Superior temporal gyrus (tissue), 1 donor: Measurements from ENCODE around the gene MGP.

Experiments used
- DNase-seq: peaks from one replicate; pipeline ENCODE4 v3.0.0-alpha.2; 2016; ENCODE audit errors: extremely low spot score

Gene MGP

DNA sequence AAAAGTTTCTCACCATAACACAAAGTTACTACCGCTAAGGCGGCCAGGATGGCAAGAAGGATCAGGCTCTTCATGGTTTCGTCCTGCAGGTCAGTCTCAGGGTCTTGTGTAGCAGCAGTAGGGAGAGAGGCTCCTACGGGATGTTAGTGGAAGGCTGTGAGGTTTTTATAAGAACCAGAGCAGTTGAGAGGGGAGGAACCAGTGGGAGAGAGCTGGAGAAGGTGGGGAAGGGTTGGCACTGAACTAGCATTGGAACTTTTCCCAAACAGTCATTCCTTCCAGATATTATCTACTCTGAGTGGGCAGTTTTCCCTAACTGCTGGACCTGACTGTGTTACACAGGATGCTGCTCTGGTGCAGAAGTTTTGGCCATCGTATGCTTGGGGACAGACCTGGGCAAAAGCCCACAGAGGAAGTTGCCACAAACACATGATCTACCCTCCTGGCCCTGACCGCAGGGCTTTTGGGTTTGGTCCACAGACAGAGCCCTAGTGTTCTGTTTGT lies at the start of gene MGP:
Gene MGP (minus strand): TSS at position 137 of the 504 bp plus-strand sequence. CDS start 63 bp downstream, at position 74.
- no peak for DNase-seq

DNA sequence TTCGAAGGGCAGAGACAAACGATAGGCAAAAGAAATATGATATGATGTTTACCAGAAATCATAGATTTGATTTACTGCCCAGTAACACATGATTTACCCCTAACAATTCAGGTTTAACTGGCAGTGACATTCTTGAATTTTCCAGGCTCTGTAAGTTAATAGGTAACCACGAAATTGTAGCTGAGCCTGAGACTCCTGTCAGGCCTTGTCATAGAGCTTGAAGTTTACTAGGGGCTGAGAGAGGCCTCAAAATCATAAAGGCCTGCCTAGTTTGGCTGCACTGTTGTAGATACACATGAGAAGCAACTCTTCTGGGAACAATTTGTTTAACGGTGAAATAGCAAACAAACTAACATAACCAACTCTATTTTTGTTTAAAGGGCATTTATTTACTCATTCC lies 49.4 kb upstream of the MGP start:
- DNase-seq: no peak

DNA sequence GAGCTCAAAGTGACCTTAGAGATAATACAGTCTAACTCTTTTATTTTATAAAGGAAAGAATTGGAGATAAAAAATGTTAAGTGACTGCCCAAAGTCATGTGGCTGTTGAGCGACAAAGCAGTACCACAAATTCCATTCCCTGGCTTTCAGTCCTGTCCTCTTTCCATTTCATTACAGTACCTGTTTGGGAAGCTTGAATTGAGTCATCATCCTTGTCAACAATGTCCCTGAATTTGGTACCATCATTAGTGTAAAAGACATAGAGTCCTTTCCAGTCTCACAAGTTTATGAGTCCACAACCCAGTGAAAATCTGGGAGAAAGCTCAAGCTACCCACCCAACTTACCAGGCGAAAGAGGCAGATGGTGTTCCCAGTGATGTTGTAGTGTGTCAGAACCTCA lies 48.9 kb upstream of the MGP start:
- no peak for DNase-seq

DNA sequence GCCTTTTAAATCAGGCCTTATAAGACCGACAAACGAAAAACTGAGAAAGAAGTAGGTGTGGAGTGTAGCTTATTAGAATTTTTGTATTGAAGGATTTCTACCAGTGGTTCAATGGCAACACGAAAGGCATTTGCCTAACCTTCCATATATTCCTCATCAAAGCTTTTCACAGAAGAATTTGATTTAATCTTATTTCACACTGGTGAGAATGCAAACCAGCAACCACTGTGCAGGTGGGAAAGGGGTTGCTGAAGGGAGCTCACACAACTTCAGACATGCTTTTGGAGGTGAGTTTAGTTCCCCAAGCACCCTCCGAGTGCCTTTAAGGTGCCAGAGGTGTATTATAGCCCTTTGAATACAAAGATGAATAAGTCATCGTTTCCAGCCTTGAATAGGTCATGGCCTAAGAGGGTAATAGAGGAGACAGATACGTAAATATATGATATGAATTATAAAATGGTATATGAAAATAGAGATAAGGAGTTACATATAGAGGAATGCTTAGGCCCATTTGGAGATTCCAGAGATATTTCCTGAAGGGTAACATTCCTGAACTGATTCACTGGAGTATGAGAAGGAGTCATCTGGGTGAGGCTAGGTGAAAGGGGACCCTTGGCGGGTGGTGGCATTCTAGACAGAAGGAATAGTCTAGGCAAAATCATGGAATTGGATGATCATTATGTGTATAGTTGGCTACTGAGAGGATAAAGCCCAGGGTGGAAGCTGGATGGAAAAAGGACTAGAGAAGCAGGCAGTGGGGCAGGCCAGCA lies 46.3 kb upstream of the MGP start:
- no peak for DNase-seq

DNA sequence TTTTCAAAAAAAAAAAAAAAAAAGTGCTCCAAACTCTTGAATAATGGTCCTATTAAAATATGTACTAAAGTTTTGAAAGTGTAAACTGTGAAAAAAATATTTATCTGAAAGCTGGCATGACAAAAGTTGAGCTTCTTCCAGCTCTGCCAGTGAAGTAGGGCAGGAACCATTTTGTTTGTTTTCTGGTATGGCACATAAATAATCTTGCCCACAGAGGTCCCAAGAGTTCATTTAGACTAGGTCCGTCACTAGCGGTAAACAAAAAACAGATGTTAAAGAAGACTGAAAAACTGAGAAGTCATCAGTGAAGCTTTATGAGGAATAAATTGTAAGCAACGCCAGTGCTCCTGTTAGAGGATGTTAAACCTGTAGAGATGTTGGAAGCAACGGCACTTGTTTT lies 45.7 kb upstream of the MGP start:
- DNase-seq: no peak

DNA sequence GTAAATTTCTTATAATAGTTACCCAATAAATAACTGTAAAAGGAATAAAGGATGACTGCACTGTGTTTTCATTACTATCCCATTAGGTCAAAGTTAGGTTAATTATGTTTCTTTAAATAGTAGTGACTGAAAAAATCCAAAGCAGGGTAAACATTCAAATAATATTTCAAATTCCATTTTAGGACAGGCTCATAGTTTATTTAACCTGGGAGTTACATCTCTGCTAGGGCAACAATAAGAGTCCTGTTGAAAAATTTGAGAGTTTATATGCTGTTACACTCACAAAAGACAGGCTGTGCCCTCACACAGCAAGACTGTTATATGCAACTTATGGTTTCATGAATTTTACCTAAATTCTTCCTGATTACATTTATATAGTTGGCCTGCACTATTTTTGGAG lies 44.6 kb upstream of the MGP start:
- DNase-seq: no peak

DNA sequence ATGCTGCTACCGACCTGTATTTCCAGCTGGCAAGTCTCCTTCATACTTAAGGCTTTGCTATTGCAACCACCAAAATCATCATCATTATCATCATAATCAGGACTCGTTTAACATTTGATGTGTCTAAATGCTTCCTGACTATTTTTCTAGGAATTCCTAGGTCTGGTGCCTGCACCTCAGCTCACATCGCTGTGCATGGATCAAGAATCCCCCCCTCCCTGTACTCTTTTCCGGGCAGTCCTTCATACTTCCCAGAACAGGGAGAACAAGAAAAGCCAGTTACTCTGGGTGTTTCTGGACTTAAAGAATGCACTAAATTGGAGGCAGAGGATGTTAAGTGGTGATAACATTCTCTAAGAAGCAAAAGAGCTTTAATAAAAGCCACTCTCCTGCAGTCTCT lies 43.3 kb upstream of the MGP start:
- DNase-seq: no peak

DNA sequence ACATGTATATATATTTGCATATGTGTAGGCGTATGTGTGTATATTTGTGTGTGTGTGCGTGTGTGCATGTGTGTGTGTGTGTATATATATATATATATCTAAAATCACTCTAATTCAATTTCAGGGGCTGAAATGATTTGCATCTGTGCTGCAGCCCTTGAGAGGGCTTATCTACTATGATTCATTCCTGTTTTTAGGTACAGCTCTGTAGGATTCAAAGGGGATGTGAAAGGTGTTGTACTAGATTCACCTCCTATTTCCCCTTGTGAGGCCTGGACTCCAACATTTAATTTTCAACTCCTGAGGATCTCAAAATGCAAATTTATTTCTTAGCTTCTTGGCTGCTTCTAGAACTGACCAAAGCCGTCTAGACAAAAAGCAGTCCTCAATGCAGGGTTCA lies 41.6 kb upstream of the MGP start:
- DNase-seq: no peak

DNA sequence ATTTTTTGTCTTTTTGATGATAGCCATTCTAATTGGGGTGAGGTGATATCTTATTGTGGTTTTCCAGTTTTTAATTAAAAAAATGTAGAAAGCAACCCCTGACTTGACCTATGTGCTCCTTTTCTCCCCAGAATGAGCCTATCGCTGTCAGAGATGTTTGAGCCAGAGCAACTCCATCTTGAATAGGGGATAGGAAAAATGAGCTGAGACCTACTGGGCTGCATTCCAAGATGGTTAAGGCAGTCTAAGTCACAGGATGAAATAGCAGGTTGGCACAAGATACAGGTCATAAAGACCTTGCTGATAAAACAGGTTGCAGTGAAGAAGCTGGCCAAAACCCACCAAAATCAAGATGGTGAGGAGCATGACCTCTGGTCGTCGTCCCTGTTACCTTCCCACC lies 38.9 kb upstream of the MGP start:
- DNase-seq: no peak

DNA sequence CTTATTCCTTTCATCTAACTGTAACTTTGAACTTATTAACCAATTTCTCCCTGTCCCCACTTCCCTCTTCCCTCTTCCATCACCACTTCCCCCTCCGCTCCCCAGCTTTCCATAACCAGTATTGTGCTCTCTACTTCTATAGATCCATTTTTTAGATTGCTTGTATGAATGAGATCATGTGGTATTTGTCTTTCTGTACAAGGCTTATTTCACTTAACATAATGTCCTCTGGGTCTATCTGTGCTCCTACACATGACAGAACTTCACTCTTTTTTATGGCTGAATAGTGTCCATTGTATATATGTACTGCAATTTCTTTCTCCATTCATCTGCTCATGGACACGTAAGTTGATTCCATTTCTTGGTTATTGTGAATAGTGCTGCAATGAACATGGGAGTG lies 38.3 kb upstream of the MGP start:
- no peak for DNase-seq

DNA sequence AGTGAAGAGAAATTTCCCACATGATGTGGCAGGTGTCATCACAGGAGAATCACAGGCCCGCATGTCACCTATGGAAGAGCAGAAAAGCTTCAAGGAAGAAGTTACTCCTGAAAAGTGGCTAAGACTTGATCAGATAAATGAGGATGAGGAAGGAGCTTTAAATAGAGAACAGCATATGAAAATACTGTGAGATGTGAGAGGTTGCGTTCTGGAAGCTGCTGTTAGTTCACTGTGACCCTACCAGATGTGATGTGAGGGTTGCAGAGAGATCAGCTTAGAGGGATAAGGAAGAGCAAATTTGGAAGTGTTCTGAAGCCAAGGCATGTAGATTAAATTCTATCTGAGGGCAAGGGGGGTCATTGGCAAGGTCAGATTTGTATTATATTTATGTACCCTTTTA lies 35.6 kb upstream of the MGP start:
- no peak for DNase-seq

DNA sequence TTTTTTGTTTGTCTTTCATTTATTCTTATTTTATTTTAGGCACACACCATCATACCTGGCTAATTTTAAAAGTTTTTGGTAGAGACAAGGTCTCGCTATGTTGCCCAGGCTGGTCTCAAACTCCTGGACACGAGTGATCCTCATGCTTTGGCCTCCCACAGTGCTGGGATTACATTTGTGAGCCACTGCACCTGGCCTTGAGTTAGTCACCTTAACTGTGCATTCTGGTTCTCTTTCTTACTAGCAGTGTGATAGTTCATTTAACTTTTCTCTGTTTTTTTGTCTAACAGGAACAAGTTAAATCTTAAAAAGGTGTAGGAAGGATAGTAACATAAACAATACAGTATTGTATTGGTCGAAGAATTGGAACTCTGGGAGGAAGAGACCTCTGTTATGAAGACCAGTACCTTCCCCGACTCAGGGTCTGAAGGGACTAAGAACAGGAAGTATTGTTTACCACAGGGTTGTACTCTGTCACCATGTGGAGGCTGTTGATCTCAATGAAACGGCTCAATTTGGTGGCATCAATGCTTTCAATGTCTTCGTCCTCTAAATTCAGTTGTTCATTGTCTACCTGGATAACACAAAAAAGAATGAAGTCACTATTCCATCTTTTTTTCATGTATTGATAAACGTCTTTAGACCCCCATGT lies 34.9 kb upstream of the MGP start:
- DNase-seq: no peak

DNA sequence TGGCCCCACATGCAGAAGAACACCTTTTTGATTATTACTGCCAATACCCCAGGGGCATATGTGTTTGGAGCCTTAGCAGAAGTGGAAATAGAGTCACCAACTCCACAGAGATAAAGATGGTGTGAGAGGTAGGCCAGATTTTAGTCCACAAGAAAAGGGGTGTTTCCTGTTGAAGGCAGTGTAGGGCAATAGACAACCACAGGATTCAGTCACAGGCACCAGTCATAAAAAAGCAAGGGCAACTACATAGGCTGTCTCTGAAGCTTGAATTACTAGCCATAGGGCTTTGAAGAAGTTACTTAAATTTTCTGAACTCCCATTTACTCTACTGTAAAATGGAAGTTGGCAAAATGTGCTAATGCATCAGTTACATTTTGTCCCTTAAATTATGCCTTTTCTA lies 33.8 kb upstream of the MGP start:
- no peak for DNase-seq

DNA sequence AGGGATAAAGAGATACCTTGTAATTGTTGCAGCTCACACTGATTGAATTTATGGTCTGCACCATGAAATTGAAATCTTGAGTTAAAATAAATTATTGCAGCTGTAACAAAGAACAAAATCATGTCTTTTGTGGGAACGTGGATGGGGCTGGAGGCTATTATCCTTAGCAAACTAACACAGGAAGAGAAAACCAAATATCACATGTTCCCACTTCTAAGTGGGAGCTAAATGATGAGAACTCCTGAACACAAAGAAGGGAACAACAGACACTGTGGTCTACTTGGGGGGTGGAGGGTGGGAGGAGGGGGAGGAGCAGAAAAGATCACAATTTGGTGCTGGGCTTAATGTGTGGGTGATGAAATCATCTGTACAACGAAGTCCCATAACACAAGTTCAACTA lies 30.1 kb upstream of the MGP start:
- no peak for DNase-seq

DNA sequence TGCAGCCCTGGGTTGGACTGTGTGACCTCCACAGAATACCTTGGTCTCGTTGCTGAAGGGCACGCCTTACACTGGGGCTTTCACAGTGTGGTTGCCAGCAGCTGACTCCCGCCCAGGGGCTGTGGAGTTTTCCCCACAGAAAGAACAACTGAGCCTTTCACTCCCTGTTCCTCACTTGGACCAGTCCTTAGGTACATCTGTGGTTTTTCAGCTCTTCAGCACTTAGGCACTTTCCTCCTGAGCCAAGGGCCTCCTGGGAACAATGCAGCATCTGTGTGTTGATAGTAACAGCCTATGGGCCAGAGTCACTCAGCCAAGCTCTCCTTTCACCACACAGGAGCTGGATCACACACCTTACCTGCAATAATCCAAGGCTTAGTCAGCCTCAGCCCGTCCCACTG lies 27.7 kb upstream of the MGP start:
- DNase-seq: no peak

DNA sequence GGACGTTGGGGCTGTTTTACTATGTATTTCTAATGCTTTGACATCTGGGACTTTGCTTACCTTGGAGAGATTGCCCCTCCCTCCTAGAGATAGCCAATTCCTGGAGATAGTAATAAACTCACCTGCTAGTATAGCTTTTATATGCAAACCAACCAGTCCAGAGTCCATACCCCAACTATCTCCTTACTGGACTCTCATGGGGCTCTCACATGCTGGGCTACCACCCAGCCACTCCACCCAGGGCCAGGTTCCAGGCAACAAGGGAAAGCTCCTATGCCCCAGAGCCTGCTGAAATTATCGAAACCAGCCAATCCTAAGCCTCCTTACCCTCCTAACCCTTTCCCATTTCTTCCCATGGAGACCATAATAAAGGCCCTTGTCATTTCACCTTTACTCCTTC lies 25.5 kb upstream of the MGP start:
- no peak for DNase-seq

DNA sequence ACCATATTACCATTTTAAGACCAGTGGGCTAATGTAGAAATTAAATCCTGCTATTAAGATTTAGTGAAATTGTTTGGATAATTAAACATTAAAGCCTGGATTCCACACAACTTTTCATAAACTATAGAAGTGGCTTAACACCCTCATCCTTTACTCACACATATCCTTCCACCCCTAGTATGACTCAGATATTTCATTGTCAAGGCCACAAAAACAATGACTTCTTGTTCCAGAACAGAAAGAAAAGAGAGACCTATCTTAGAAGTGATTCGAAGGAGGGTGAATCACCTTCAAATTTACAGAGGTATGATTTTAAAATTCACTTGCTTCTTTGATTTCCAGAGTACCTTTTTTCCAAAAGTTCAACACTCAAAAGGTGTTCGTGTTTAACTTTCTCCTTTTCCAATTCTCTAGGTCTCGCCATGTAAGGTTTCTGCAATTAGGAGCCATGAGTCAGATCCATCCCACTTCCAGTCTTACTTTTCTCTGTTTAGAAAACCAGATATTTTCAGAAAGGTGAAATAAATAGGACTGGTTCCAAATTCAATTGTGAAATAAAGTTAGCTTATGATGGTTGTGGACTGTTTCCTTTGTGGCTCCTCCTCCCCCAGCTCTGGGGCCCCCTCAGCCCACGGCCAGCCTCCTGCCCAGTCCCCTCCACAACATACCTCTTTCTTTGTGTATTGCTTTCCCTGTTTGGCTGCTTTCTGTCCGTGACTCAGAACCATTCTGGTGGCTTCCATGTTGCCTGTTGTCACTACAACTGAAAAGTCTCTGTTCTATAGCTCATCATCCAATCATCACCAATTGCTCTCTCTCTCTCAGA lies 24.6 kb upstream of the MGP start:
- DNase-seq: no peak

DNA sequence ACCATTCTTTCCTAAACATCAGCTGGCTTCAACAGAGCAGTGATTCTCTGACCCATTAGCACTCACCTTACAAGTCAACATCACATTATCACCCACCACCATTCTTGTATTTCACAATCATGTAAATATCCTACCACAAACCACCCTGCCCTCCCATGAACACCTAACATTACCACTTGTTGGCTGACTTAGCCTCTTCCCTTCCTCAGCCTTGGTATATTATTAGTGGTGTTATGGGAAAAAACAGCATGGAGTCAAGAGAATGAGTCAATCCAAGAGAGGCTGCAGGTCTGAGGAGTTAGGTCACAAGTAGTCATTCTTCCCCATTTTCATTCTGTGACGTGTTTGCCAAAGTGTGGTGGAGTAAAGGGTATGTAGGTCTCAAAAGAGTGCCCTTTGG lies 22.3 kb upstream of the MGP start:
- no peak for DNase-seq

DNA sequence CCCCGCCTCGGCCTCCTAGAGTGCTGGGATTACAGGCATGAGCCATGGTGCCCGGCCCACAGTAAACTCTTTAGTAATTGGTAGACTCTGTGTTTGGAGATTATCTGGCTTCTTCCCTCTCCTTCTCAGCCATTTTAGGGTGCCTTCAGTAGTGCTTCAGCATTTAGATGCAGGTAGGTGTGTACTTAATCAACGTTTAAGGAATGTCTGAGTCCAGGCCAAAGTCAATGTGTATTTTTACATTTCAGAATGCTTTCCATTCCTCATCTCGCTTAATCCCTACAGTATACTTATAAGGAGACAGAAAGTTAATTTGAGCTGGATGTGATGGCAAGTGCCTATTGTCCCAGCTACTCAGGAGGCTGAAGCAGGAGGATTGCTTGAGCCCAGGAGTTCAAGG lies 20.5 kb upstream of the MGP start:
- no peak for DNase-seq

DNA sequence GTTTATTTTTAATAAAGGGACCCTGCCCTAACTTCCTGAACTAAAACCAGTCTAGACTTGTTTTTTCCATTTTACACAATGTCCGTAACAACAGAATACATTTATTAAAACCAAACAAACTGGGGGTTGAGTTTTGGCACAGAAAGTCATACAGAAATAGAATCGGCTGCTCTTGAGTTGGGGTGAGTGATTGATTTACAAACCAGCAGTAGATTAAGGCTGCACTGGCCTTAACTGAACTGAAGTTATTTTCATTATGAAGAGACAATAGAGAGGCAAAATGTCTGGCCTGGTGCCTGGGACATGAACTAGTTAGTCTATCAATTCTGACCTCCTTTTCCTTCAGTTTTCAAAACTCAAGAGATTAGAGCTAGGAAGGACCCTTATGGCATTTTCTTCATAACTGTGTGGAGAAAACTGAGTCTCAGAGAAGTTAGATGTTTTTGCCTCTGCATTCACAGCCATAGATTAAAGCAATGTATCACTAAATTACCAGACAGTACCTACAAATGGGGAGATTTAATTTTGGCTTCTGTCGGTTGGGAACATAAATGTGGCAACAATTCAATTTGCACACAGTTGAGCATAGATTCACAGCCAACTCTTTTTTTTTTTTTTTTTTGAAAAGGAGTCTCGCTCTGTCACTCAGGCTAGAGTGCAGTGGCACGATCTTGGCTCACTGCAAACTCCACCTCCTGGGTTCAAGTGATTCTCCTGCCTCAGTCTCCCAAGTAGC lies 19.8 kb upstream of the MGP start:
- no peak for DNase-seq

DNA sequence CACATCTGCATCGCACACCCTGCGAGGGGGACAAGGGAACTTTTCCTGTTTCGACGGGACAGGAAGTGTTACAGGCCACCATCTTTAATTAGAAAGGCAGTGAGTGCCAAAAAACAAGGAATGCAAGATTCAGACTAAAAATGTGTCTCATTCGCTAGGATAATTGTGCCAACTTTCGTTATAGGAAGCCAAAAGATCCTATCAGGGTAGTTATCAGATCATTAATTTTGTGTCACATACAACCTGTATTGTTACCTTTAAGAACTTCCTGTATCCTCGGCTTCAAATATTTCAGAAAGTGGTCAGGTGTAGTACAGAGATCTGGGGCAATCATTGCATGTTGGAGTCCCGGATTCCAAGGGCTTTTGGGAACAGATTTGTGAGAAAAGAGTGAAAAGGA lies 19.2 kb upstream of the MGP start:
- DNase-seq: no peak
